ENCODE results near the gene ADGRV1. TPM values are rescaled to one million over a fixed set of nuclear protein-coding genes. Genes with fewer than 3 reads are reported as not detected.

The ADGRV1 gene
- total RNA-seq, 1 experiment from 2014 or later = not detected

- H3K27me3 Mint-ChIP-seq (ENCODE audit: insufficient read depth, unreplicated experiment) = no peaks in the 10 kb centered on the region
- no peak for TF ChIP-seq CTCF (IDR thresholded peaks at IDR 0.05; ENCODE audit: unreplicated experiment)
- ChIA-PET POLR2A (interaction anchor here (0.6 to 1.7 kb wide), 3 partner anchors 42 to 206 kb away, joined by 3 read pairs; partner anchors contain the start of gene ARRDC3), CTCF (interaction anchor here (0.5 to 0.8 kb wide), 2 partner anchors 29 to 242 kb away, joined by 3 read pairs; no protein-coding TSS in a partner anchor)
- intact Hi-C loops (cut with micrococcal nuclease) = no loop called here
- no TSS peak for BruUV-seq (replicated peaks)
- peaks cover 7% of the 10 kb centered on the region for H3K36me3 Mint-ChIP-seq (ENCODE audit: insufficient read depth, unreplicated experiment)
- no peak overlapping the region for H3K4me3 Mint-ChIP-seq (ENCODE audit: unreplicated experiment)
- H3K27ac Mint-ChIP-seq (ENCODE audit: low read depth, unreplicated experiment) = no peak overlapping the region
- no peaks in the 10 kb centered on the region for H3K9me3 Mint-ChIP-seq (ENCODE audit: unreplicated experiment)
- DNase-seq (ENCODE audit: unreplicated experiment) = no peak
- H3K4me1 Mint-ChIP-seq (ENCODE audit: insufficient read depth, unreplicated experiment) = peaks cover 6% of the 10 kb centered on the region
Measured at GRCh38 chr5:91177639-91178038, 619.0 kb downstream of the ADGRV1 start.

- no peak for TF ChIP-seq CTCF (IDR thresholded peaks at IDR 0.05; ENCODE audit: unreplicated experiment)
- peaks cover 7% of the 10 kb centered on the region for H3K36me3 Mint-ChIP-seq (ENCODE audit: insufficient read depth, unreplicated experiment)
- no peak for DNase-seq (ENCODE audit: unreplicated experiment)
- peaks cover 6% of the 10 kb centered on the region for H3K4me1 Mint-ChIP-seq (ENCODE audit: insufficient read depth, unreplicated experiment)
- CTCF ChIA-PET = interaction anchor here (0.5 to 1.0 kb wide), 4 partner anchors 12 to 111 kb away, joined by 3 read pairs; no protein-coding TSS in a partner anchor
- no peak overlapping the region for H3K4me3 Mint-ChIP-seq (ENCODE audit: unreplicated experiment)
- no peak overlapping the region for H3K27ac Mint-ChIP-seq (ENCODE audit: low read depth, unreplicated experiment)
- H3K27me3 Mint-ChIP-seq (ENCODE audit: insufficient read depth, unreplicated experiment) = no peaks in the 10 kb centered on the region
- no TSS peak for BruUV-seq (replicated peaks)
- intact Hi-C loops (cut with micrococcal nuclease) = no loop called here
- POLR2A ChIA-PET = interaction anchor here (0.5 to 1.7 kb wide), 4 partner anchors 14 to 205 kb away, joined by 3 to 4 read pairs (median 3); partner anchors contain the start of gene ARRDC3
- H3K9me3 Mint-ChIP-seq (ENCODE audit: unreplicated experiment) = no peaks in the 10 kb centered on the region
Measured at GRCh38 chr5:91178461-91178860, 619.9 kb downstream of the ADGRV1 start.

DNA sequence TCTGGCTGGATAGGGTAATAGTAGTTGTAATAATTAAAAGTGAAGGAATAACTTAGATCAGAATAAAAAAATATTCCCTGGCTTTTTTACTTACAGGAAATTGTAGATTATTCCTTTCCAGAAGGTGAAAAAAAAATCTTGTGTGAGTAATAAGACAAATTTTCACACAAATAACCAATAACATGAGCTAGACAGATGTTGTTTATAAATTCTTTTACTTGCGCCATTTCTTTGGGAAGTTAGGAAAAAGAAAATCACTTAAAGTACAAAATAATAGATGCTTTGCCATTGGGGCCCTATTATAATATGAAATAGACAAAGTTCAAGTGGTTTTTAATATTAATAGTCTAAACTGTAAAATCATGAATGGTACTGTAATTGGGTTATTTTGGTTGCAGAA lies 620.4 kb downstream of the ADGRV1 start:
- ChIA-PET CTCF (interaction anchor here (0.6 to 1.0 kb wide), 3 partner anchors 11 to 112 kb away, joined by 3 read pairs; no protein-coding TSS in a partner anchor), POLR2A (interaction anchor here (0.5 to 1.7 kb wide), 5 partner anchors 12 to 752 kb away, joined by 3 to 7 read pairs (median 3); partner anchors contain the start of gene ARRDC3)
- intact Hi-C loops (cut with micrococcal nuclease) = no loop called here
- DNase-seq (ENCODE audit: unreplicated experiment) = no peak
- Mint-ChIP-seq H3K9me3 (ENCODE audit: unreplicated experiment) (no peaks in the 10 kb centered on the region), H3K4me3 (ENCODE audit: unreplicated experiment) (no peak overlapping the region), H3K36me3 (ENCODE audit: insufficient read depth, unreplicated experiment) (peaks cover 7% of the 10 kb centered on the region), H3K27ac (ENCODE audit: low read depth, unreplicated experiment) (no peak overlapping the region), H3K4me1 (ENCODE audit: insufficient read depth, unreplicated experiment) (peaks cover 6% of the 10 kb centered on the region), H3K27me3 (ENCODE audit: insufficient read depth, unreplicated experiment) (no peaks in the 10 kb centered on the region)
- BruUV-seq (replicated peaks) = no TSS peak
- TF ChIP-seq CTCF (IDR thresholded peaks at IDR 0.05; ENCODE audit: unreplicated experiment) = no peak

DNA sequence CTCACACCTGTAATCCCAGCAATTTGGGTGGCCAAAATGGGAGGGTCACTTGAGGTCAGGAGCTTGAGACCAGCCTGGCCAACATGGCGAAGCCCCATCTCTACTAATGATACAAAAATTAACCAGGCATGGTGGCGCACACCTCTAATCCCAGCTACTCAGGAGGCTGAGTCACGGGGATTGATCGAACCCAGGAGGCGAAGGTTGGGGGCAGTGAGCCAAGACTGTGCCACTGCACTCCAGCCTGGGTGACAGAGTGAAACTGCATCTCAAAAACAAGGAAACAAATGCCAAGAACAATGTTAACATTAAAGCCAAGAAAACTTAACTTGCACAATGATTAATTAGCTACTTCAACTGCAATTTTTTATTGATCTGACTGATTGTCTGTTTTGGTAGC lies 621.9 kb downstream of the ADGRV1 start:
- CTCF ChIA-PET = interaction anchor here (0.9 kb wide), 1 partner anchor 32 kb away, joined by 3 read pairs; no protein-coding TSS in a partner anchor
- Mint-ChIP-seq H3K27ac (ENCODE audit: low read depth, unreplicated experiment) (no peak overlapping the region), H3K4me3 (ENCODE audit: unreplicated experiment) (no peak overlapping the region), H3K36me3 (ENCODE audit: insufficient read depth, unreplicated experiment) (peaks cover 7% of the 10 kb centered on the region), H3K9me3 (ENCODE audit: unreplicated experiment) (no peaks in the 10 kb centered on the region), H3K4me1 (ENCODE audit: insufficient read depth, unreplicated experiment) (peaks cover 6% of the 10 kb centered on the region), H3K27me3 (ENCODE audit: insufficient read depth, unreplicated experiment) (no peaks in the 10 kb centered on the region)
- TF ChIP-seq CTCF (IDR thresholded peaks at IDR 0.05; ENCODE audit: unreplicated experiment) = no peak
- POLR2A ChIA-PET = interaction anchor here (0.5 kb wide), 1 partner anchor 9 kb away, joined by 3 read pairs; no protein-coding TSS in a partner anchor
- no peak for DNase-seq (ENCODE audit: unreplicated experiment)
- BruUV-seq (replicated peaks) = no TSS peak
- intact Hi-C loops (cut with micrococcal nuclease) = no loop called here
